ENCODE data around the gene SIM2. TPM values are rescaled to one million over a fixed set of nuclear protein-coding genes. Genes with fewer than 3 reads are reported as not detected.

SIM2 gene
- total and polyA plus RNA-seq, 2 donors: 0.06 to 0.63 TPM

- DNase-seq (ENCODE audit: extremely low spot score): no peak
These were observed 22.9 kb downstream of the SIM2 start for GRCh38 chr21:36721817-36722216.

GRCh38 chr21:36722370-36723368 is 23.8 kb downstream of the SIM2 start:
- 89% methylated on average over 25 of the region's 25 CpGs for WGBS
- no peak overlapping the region for H3K27ac ChIP-seq (ENCODE audit: low read depth)
- no peaks in the 10 kb centered on the region for H3K36me3 ChIP-seq (ENCODE audit: insufficient read depth)
- DNase-seq (ENCODE audit: extremely low spot score): no peak
- no peaks in the 10 kb centered on the region for H3K4me1 ChIP-seq (ENCODE audit: insufficient read depth)
- no peak overlapping the region for H3K4me3 ChIP-seq (ENCODE audit: low read depth, low read length)

More at GRCh38 chr21:36721817-36722216, 22.9 kb downstream of the SIM2 start:
- H3K4me1 ChIP-seq (ENCODE audit: insufficient read depth): no peaks in the 10 kb centered on the region
- no peaks in the 10 kb centered on the region for H3K36me3 ChIP-seq (ENCODE audit: insufficient read depth)
- H3K27ac ChIP-seq (ENCODE audit: low read depth): no peak overlapping the region
- WGBS: 91% methylated on average over 7 of the region's 7 CpGs
- no peak overlapping the region for H3K4me3 ChIP-seq (ENCODE audit: low read depth, low read length)

GRCh38 chr21:36723371-36723881 is 24.5 kb downstream of the SIM2 start:
- H3K36me3 ChIP-seq (ENCODE audit: insufficient read depth): no peaks in the 10 kb centered on the region
- H3K4me1 ChIP-seq (ENCODE audit: insufficient read depth): no peaks in the 10 kb centered on the region
- WGBS: 89% methylated on average over 14 of the region's 14 CpGs
- DNase-seq (ENCODE audit: extremely low spot score): no peak
- H3K4me3 ChIP-seq (ENCODE audit: low read depth, low read length): no peak overlapping the region
- no peak overlapping the region for H3K27ac ChIP-seq (ENCODE audit: low read depth)

GRCh38 chr21:36724660-36725059 is 25.7 kb downstream of the SIM2 start:
- H3K4me1 ChIP-seq (ENCODE audit: insufficient read depth): no peaks in the 10 kb centered on the region
- DNase-seq (ENCODE audit: extremely low spot score): no peak
- no peak overlapping the region for H3K27ac ChIP-seq (ENCODE audit: low read depth)
- H3K4me3 ChIP-seq (ENCODE audit: low read depth, low read length): no peak overlapping the region
- 54% methylated on average over 3 of the region's 3 CpGs for WGBS
- H3K36me3 ChIP-seq (ENCODE audit: insufficient read depth): no peaks in the 10 kb centered on the region

- 97% methylated on average over 12 of the region's 12 CpGs for WGBS
- DNase-seq (ENCODE audit: extremely low spot score): no peak
These were observed 27.0 kb downstream of the SIM2 start for GRCh38 chr21:36725793-36726386.

DNA sequence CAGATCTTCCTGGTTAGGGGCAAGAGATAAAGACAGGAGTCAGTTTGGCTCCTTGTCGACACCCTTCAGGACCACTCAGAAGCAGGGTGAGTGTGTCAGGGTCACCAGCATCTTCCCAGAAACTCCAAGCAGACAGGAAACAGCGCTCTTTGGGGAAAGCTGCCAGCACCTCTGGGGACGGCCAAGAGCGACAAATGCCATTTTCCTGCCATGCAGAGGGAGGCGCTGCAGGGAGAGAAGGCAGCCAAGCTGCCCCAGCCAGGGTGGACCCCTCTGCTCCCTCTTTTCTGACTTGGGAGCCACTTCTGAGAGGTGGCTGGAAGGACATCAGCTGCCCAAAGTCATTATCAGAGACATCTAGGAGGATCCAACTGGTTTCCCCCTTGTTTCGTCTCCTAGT is 29.0 kb downstream of the SIM2 start:
- WGBS: 86% methylated on average over 6 of the region's 6 CpGs
- no peak for DNase-seq (ENCODE audit: extremely low spot score)
- no peak overlapping the region for H3K4me3 ChIP-seq (ENCODE audit: low read depth, low read length)
- H3K36me3 ChIP-seq (ENCODE audit: insufficient read depth): no peaks in the 10 kb centered on the region
- no peaks in the 10 kb centered on the region for H3K4me1 ChIP-seq (ENCODE audit: insufficient read depth)
- H3K27ac ChIP-seq (ENCODE audit: low read depth): no peak overlapping the region

More at GRCh38 chr21:36725793-36726386, 27.0 kb downstream of the SIM2 start:
- Histone ChIP-seq H3K4me1 (ENCODE audit: insufficient read depth) (no peaks in the 10 kb centered on the region), H3K27ac (ENCODE audit: low read depth) (no peak overlapping the region), H3K4me3 (ENCODE audit: low read depth, low read length) (no peak overlapping the region), H3K36me3 (ENCODE audit: insufficient read depth) (no peaks in the 10 kb centered on the region)

DNA sequence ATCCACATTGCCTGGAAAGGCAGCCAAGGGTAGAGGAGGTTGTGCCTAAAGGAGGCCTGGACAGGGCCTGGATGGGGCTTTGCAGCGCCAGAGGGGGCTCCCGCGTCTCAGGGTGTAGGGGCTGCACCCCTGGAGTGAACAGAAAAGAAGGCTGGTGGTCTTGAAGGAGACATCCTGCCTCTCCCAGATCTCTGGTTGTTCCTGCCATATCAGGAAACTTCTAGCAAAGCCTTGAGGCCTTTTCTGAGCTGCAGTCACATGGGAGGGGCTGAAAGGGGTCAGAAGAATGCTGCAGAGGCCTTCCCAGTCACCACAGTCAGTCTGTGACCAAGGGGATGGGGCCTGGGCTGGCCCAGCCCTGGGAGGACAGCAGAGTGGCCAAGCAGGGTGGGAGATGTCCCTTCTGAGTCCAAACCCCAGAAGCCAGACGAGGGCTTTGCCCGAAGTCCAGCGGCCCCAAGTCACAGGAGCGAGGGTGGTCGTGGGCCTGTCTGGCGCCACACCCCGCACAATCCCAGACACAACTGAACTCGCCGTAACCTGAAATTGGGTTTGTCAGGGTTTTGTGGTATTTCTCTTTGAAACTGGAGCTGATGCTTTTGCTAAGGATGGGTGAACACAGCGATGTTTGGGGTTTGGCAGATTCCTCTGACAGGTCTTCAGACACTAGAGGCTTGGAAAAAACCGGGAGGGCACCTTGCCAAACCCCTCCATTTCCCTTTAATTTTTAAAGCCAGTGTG is 29.6 kb downstream of the SIM2 start:
- H3K4me3 ChIP-seq (ENCODE audit: low read depth, low read length): no peak overlapping the region
- DNase-seq (ENCODE audit: extremely low spot score): no peak
- H3K4me1 ChIP-seq (ENCODE audit: insufficient read depth): no peaks in the 10 kb centered on the region
- H3K27ac ChIP-seq (ENCODE audit: low read depth): no peak overlapping the region
- WGBS: 89% methylated on average over 14 of the region's 14 CpGs
- no peaks in the 10 kb centered on the region for H3K36me3 ChIP-seq (ENCODE audit: insufficient read depth)

- DNase-seq (ENCODE audit: extremely low spot score): no peak
- no peaks in the 10 kb centered on the region for H3K4me1 ChIP-seq (ENCODE audit: insufficient read depth)
- no peaks in the 10 kb centered on the region for H3K36me3 ChIP-seq (ENCODE audit: insufficient read depth)
- no peak overlapping the region for H3K4me3 ChIP-seq (ENCODE audit: low read depth, low read length)
- no peak overlapping the region for H3K27ac ChIP-seq (ENCODE audit: low read depth)
- WGBS: 72% methylated on average over 18 of the region's 18 CpGs
These were observed 30.5 kb downstream of the SIM2 start for GRCh38 chr21:36729310-36729970.

DNA sequence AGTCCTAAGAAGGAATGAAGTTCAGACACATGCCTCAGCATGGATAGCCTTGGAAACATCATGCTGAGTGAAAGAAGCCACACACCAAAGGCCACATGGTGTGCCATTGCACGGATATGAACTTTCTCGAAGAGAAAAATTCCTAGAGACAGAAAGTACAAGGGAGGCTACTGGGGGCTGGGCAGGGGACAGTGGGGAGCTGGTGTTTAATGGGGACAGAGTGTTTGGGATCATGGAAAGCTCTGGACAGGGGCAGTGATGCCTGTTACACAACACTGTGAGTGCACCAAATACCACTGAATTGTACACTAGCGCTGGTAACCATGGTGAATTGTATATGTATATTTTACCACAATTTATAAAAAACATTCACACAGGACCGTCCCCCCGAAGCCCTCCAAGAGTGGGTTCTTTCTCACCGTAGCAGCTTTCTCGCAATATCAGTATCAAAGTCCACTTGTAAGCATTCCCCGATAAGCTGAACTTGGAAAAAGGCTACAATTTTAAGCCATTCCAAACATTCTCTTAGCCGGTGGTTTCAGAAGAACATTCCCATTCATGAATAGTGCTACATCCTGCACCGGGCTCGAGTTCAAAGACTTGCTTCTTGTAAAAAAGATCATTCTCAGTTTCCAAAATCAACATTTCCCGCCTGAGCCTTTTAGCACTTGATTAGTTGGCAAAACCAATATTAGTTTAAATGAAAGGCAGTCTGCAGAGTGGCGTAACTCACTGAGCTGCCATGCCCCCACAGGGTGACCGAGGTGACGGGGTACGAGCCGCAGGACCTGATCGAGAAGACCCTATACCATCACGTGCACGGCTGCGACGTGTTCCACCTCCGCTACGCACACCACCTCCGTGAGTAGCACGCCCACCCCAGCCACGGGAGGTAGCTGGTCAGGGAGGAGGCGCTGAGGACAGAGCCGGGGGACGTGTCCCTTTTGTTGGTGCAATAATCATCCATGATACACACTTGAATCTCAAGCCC is 31.7 kb downstream of the SIM2 start:
- WGBS: 69% methylated on average over 30 of the region's 30 CpGs
- DNase-seq (ENCODE audit: extremely low spot score): no peak

DNA sequence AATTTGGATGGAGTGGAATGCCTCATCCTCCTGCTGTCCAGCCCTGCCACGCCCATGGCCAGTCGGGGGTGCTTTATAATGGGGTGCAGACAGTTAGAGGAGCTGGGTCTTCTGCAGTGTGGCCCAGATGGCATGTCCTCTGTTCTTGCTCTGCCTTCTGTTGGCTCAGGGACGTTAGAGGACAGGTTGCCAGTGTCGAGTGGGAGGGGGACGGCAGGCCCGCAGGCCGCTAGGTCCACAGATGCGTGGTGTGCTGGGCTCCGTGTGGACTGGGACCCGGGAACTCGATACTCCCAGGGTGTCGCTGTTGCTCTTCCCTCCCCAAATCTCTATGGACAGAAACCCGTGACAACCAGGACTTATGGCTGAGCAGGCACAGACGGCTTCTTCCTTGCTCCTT is 33.3 kb downstream of the SIM2 start:
- H3K4me1 ChIP-seq (ENCODE audit: insufficient read depth): no peaks in the 10 kb centered on the region
- H3K27ac ChIP-seq (ENCODE audit: low read depth): no peak overlapping the region
- no peaks in the 10 kb centered on the region for H3K36me3 ChIP-seq (ENCODE audit: insufficient read depth)
- no peak for DNase-seq (ENCODE audit: extremely low spot score)
- no peak overlapping the region for H3K4me3 ChIP-seq (ENCODE audit: low read depth, low read length)
- WGBS: 82% methylated on average over 14 of the region's 14 CpGs

More for the DNA sequence above, 31.7 kb downstream of the SIM2 start:
- H3K27ac ChIP-seq (ENCODE audit: low read depth): no peak overlapping the region
- no peak overlapping the region for H3K4me3 ChIP-seq (ENCODE audit: low read depth, low read length)
- no peaks in the 10 kb centered on the region for H3K36me3 ChIP-seq (ENCODE audit: insufficient read depth)
- H3K4me1 ChIP-seq (ENCODE audit: insufficient read depth): no peaks in the 10 kb centered on the region

- H3K4me1 ChIP-seq (ENCODE audit: insufficient read depth): no peaks in the 10 kb centered on the region
- DNase-seq (ENCODE audit: extremely low spot score): no peak
- 91% methylated on average over 7 of the region's 7 CpGs for WGBS
- H3K4me3 ChIP-seq (ENCODE audit: low read depth, low read length): no peak overlapping the region
- H3K36me3 ChIP-seq (ENCODE audit: insufficient read depth): no peaks in the 10 kb centered on the region
- no peak overlapping the region for H3K27ac ChIP-seq (ENCODE audit: low read depth)
These were observed 33.8 kb downstream of the SIM2 start for GRCh38 chr21:36732761-36733160.

- H3K27ac ChIP-seq (ENCODE audit: low read depth): no peak overlapping the region
- no peak for DNase-seq (ENCODE audit: extremely low spot score)
- no peak overlapping the region for H3K4me3 ChIP-seq (ENCODE audit: low read depth, low read length)
- no peaks in the 10 kb centered on the region for H3K36me3 ChIP-seq (ENCODE audit: insufficient read depth)
- 92% methylated on average over 6 of the region's 6 CpGs for WGBS
- no peaks in the 10 kb centered on the region for H3K4me1 ChIP-seq (ENCODE audit: insufficient read depth)
These were observed 34.9 kb downstream of the SIM2 start for GRCh38 chr21:36733857-36734256.
